ENCODE results near the gene DRC1.
"Not testable (repeated sequence)": the region's sequence is repeated elsewhere in the genome, so short reads cannot be mapped to it uniquely, and the experiment has no call there.

Gene DRC1

GRCh38 chr2:26463244-26464192 is 61.8 kb downstream of the DRC1 start:
- DNase-seq (ENCODE audit: low spot score) = no peak

GRCh38 chr2:26464390-26465265 is 62.9 kb downstream of the DRC1 start:
- no peak for DNase-seq (ENCODE audit: low spot score)

GRCh38 chr2:26465266-26465925 is 63.7 kb downstream of the DRC1 start:
- DNase-seq (ENCODE audit: low spot score) = no peak

- DNase-seq (ENCODE audit: low spot score) = no peak
These were observed 64.3 kb downstream of the DRC1 start for GRCh38 chr2:26465981-26466471.

GRCh38 chr2:26466662-26467310 is 65.1 kb downstream of the DRC1 start:
- no peak for DNase-seq (ENCODE audit: low spot score)

GRCh38 chr2:26468544-26468943 is 66.8 kb downstream of the DRC1 start:
- not testable (repeated sequence) for DNase-seq (ENCODE audit: low spot score)

- peak; percentile 36 for DNase-seq (ENCODE audit: low spot score)
These were observed 67.5 kb downstream of the DRC1 start for GRCh38 chr2:26469092-26469710.

GRCh38 chr2:26469955-26470354 is 68.2 kb downstream of the DRC1 start:
- DNase-seq (ENCODE audit: low spot score) = no peak

- no peak for DNase-seq (ENCODE audit: low spot score)
These were observed 69.0 kb downstream of the DRC1 start for GRCh38 chr2:26470601-26471260.

GRCh38 chr2:26471289-26471688 is 69.6 kb downstream of the DRC1 start:
- DNase-seq (ENCODE audit: low spot score) = no peak

GRCh38 chr2:26471766-26472706 is 70.3 kb downstream of the DRC1 start:
- no peak for DNase-seq (ENCODE audit: low spot score)

GRCh38 chr2:26472821-26473655 is 71.3 kb downstream of the DRC1 start:
- no peak for DNase-seq (ENCODE audit: low spot score)

- DNase-seq (ENCODE audit: low spot score) = no peak
These were observed 72.1 kb downstream of the DRC1 start for GRCh38 chr2:26473796-26474195.

GRCh38 chr2:26474261-26474785 is 72.6 kb downstream of the DRC1 start:
- DNase-seq (ENCODE audit: low spot score) = no peak

- no peak for DNase-seq (ENCODE audit: low spot score)
These were observed 73.3 kb downstream of the DRC1 start for GRCh38 chr2:26475037-26475436.

- DNase-seq (ENCODE audit: low spot score) = no peak
These were observed 74.2 kb downstream of the DRC1 start for GRCh38 chr2:26475832-26476501.

GRCh38 chr2:26477126-26477910 is 75.6 kb downstream of the DRC1 start:
- DNase-seq (ENCODE audit: low spot score) = no peak

Data from CD4-positive, alpha-beta T cell treated with Interleukin-15 for 4 hours (primary cell).